ENCODE data around the gene IPO9.

The IPO9 gene

GRCh38 chr1:201828820-201829774 is at the start of gene IPO9:
Gene IPO9, plus strand, starts transcription at chr1:201829157. Its CDS starts 53 bp downstream, at chr1:201829210.
- peak; percentile 94 to 95 for DNase-seq

DNA sequence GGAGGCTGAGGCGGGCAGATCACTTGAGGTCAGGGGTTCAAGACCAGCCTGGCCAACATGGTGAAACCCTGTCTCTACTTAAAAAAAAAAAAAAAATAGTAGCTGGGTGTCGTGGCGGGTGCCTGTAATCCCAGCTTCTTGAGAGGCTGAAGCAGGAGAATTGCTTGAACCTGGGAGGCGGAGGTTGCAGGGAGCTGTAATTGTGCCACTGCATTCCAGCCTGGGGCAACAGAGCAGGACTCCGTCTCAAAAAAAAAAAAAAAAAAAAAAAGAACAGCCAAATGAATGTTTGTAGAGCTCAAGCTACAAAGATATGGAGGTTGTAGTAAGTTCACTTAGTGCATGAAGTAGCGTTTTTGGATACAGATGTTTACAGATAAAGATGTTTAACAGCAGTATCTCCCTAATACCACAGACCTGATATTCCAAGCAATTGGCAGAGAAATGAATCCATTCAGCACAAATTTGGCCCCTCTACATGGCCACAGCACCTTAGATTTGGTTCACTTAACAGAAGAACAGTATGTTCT is 49.5 kb upstream of the IPO9 start:
- no peak for DNase-seq

- no peak for DNase-seq
These were observed 48.0 kb upstream of the IPO9 start for GRCh38 chr1:201780952-201781351.

DNA sequence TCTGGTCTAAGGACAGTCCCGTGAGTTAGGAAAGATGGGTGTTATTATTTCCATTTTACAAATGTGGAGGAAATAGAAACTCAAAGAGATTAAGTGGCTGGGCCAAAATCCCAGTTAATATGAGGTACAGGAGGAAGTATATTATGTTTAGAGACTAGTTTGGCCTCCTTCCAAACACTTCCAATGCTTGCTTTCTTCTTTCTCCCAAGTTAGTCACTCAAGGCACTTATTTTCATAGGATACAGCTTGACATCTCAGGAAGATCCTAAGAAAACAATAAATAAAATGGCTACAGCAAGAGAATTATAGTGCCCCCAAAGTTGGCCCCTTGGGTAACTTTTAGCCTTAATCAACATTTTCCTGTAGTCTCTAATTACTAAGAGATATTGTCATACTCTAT is 47.5 kb upstream of the IPO9 start:
- no peak for DNase-seq

DNA sequence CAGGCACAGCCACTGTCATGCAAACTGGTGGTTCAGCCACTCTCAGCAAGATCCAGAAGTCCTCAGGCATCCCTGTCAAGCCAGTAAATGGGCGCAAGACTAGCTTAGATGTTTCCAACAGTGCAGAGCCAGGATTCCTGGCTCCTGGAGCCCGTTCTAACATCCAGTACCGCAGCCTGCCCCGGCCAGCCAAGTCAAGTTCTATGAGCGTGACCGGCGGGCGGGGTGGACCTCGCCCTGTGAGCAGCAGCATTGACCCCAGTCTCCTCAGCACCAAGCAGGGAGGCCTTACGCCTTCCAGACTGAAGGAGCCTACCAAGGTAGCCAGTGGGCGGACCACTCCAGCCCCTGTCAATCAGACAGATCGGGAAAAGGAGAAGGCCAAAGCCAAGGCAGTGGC is 46.6 kb upstream of the IPO9 start:
- DNase-seq: no peak

- DNase-seq: no peak
These were observed 45.9 kb upstream of the IPO9 start for GRCh38 chr1:201783058-201783457.

- no peak for DNase-seq
These were observed 45.4 kb upstream of the IPO9 start for GRCh38 chr1:201783572-201783971.

DNA sequence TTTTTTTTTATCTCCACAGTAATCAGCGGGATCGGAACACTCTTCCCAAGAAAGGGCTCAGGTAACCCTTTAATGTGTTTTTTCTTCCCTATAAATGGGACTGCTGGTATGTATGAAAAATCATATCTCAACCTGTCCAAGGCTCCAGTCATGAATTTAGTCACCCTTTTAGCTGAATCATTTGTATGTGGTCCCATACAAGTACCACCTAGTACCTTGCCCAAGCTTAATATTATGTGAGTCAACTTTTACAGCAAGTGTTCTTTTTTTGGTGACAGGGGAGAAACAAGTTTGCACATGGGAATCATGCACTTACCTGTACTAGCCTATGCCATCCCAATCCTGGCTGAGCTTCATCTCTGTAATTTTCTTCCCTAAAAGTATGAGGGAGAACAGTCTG is 43.7 kb upstream of the IPO9 start:
- no peak for DNase-seq

DNA sequence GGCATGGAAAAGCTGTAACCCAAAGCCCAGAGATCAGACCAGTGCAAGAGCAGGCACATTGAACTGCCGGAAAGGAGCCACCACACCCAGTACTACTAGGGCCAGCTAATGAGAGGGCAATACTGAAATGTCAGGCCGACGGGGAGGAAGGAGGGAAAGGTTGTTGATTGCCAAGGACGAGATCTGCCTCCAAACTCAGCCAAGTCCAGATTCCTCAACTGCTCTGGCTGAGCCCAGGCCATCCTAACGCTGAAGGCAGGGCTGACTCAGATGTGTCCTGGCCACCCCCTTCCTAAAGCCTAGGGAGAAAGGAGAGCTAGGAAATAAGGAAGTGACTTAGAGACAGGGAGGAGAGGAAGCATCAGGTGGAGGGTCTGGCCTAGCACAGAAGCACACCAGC is 42.1 kb upstream of the IPO9 start:
- no peak for DNase-seq

DNA sequence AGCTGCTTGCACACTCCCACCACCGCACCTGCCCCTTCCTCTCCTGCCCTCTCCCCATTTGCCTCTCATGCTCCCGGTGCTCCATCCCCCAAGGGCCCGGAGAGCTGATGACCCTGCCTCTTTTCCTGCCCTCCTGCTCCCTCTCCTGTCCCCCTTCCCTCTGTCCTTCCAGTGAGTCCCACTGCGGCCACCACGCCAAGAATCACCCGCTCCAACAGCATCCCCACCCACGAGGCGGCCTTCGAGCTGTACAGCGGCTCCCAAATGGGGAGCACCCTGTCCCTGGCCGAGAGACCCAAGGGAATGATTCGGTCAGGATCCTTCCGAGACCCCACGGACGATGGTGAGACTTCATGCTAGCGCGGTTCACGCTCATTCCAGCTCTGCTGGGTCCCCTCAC is 40.7 kb upstream of the IPO9 start:
- no peak for DNase-seq

GRCh38 chr1:201789245-201789644 is 39.7 kb upstream of the IPO9 start:
- no peak for DNase-seq

DNA sequence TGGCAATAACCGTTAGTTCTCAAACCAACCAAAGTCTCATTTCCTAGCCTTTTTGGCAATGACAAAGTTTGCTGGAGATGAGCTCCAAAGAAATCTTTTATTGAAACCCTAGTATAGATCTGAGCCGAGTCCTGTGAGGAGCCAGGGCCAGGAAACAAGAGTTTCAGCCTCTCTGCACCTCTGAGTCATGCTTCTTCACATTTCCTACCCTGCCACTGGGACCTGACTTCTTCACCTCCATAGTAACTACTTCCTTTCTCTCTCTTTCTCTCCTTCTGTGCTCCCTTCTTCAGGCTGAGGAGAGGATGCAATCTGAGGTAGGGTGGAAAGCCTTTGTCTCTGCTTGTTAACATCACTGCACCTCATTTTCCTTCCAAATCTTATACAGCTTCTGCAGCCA is 38.7 kb upstream of the IPO9 start:
- no peak for DNase-seq

- no peak for DNase-seq
These were observed 37.7 kb upstream of the IPO9 start for GRCh38 chr1:201791051-201791778.

GRCh38 chr1:201791779-201792173 is 37.2 kb upstream of the IPO9 start:
- DNase-seq: no peak

GRCh38 chr1:201792534-201793305 is 36.2 kb upstream of the IPO9 start:
- peak; percentile 24 to 31 for DNase-seq

- no peak for DNase-seq
These were observed 35.5 kb upstream of the IPO9 start for GRCh38 chr1:201793306-201793925.

- no peak for DNase-seq
These were observed 33.9 kb upstream of the IPO9 start for GRCh38 chr1:201795066-201795465.

- DNase-seq: no peak
These were observed 28.7 kb upstream of the IPO9 start for GRCh38 chr1:201800246-201800645.

- no peak for DNase-seq
These were observed 22.2 kb upstream of the IPO9 start for GRCh38 chr1:201806801-201807200.

DNA sequence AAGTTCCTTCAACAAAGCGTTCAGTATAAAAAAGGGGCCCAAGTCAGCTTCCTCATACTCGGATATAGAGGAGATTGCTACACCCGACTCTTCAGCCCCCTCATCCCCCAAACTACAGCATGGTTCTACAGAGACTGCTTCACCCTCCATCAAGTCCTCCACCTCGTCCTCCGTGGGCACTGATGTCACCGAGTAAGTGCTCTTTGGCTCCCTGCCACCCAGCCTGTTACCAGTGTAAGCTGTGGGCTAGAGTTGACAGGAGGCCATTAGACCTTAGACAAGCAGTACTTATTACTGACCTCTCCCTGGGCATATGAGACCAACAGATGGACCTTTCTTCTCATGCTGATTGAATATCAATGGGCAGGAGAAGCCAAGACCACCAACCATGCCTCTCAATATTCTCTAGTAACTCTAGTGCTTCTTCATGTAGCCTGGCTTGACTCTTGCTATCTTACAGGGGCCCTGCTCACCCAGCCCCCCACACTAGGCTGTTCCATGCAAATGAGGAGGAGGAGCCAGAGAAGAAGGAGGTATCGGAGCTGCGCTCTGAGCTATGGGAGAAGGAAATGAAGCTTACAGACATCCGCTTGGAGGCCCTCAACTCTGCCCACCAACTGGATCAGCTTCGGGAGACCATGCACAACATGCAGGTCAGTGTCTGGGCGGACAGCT is 20.9 kb upstream of the IPO9 start:
- DNase-seq: no peak

GRCh38 chr1:201808633-201808990 is 20.3 kb upstream of the IPO9 start:
- no peak for DNase-seq

DNA sequence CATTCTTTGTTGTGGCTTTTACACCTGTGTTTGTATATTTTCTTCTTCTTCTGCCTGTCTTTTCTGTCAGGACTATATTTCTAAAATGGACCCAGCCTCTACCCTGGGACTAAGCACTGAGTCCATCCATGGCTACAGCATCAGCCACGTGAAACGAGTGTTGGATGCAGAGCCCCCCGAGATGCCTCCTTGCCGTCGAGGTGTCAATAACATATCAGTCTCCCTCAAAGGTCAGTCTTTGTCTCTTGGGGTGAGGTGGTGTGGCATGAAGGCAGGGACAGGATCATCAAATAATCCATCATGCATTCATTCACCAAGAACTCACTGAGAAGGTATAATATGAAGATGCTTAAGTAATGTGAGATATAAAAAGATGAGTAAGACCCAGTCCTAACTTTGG is 19.1 kb upstream of the IPO9 start:
- DNase-seq: no peak

Data from activated CD4-positive, alpha-beta T cell treated with anti-CD3 and anti-CD28 coated beads, Interleukin-2, amount 50 U/mL, for 4 hours (primary cell).